Peyer's patch (tissue), 4 donors: ENCODE data around the gene TOGARAM2.

Experiments used
- CTCF ChIP-seq, 6 experiments: fragments of 450-650 bp in 4 of 6; fragments of 200-600 bp in 2 of 6; sonication (generic) in 1 of 6; IDR thresholded peaks; one replicate each; pipeline ENCODE4 v1.5.1; 2017 to 2019; ENCODE audit warnings: antibody characterized with exemption in 6 of 6, mild to moderate bottlenecking in 3 of 6, moderate library complexity in 1 of 6
- POLR2A ChIP-seq, 2 donors: fragments of 450-650 bp; IDR thresholded peaks; one replicate each; pipeline ENCODE4 v1.5.1; 2017; ENCODE audit warnings: antibody characterized with exemption in 2 of 2, mild to moderate bottlenecking in 2 of 2, moderate library complexity in 2 of 2

GRCh38 chr2:29009270-29009669, 28.2 kb downstream of the TOGARAM2 start:
- no peak for TF ChIP-seq CTCF (IDR thresholded peaks at IDR 0.05)
- no peak for TF ChIP-seq POLR2A (IDR thresholded peaks at IDR 0.05)
